Loucy (cell line): Measurements from ENCODE around the gene KCTD8.

Experiments used
- H2AFZ ChIP-seq: fragments of 200-600 bp; sonication (generic); 2 replicates; pipeline ENCODE4 v1.6.0; 2016; ENCODE audit warnings: antibody characterized with exemption, mild to moderate bottlenecking, low read length, moderate library complexity
- H3F3A ChIP-seq: fragments of 200-600 bp; 2 replicates; pipeline ENCODE4 v1.6.0; 2016; ENCODE audit warnings: antibody characterized with exemption, low read depth, mild to moderate bottlenecking
- H3K27me3 ChIP-seq: fragments of 200-600 bp; sonication (generic); 2 replicates; pipeline ENCODE4 v1.6.1; 2014; ENCODE audit warnings: low read length, mild to moderate bottlenecking; ENCODE audit not compliant: insufficient read depth, poor library complexity, severe bottlenecking
- H3K36me3 ChIP-seq: fragments of 200-600 bp; sonication (generic); 2 replicates; pipeline ENCODE4 v1.6.1; 2016; ENCODE audit warnings: low read length; ENCODE audit not compliant: insufficient read depth
- H3K4me1 ChIP-seq: fragments of 200-600 bp; sonication (generic); 2 replicates; pipeline ENCODE4 v1.5.1; 2014; ENCODE audit warnings: low read length, mild to moderate bottlenecking; ENCODE audit not compliant: insufficient read depth, poor library complexity, severe bottlenecking
- H3K4me2 ChIP-seq: fragments of 200-600 bp; sonication (generic); 2 replicates; pipeline ENCODE4 v1.6.0; 2014; ENCODE audit warnings: antibody characterized with exemption, low read length, low read depth, mild to moderate bottlenecking; ENCODE audit not compliant: poor library complexity, severe bottlenecking
- H3K4me3 ChIP-seq: fragments of 200-600 bp; sonication (generic); 2 replicates; pipeline ENCODE4 v1.5.1; 2014; ENCODE audit warnings: low read length, mild to moderate bottlenecking, mixed read lengths; ENCODE audit not compliant: poor library complexity, severe bottlenecking
- H3K79me2 ChIP-seq: fragments of 200-600 bp; sonication (generic); 2 replicates; pipeline ENCODE4 v1.6.1; 2014; ENCODE audit warnings: low read length; ENCODE audit not compliant: insufficient read depth
- H3K9ac ChIP-seq: fragments of 200-600 bp; sonication (generic); 2 replicates; pipeline ENCODE4 v1.6.0; 2014; ENCODE audit warnings: mild to moderate bottlenecking, low read depth, low read length, moderate library complexity; ENCODE audit not compliant: poor library complexity, severe bottlenecking
- H3K9me2 ChIP-seq: fragments of 200-600 bp; sonication (generic); replicated peaks from 2 replicates; pipeline ENCODE4 v1.6.1; 2016; ENCODE audit warnings: low read depth, low read length, mixed read lengths
- H3K9me3 ChIP-seq: fragments of 200-600 bp; sonication (generic); 2 replicates; pipeline ENCODE4 v1.6.1; 2014; ENCODE audit warnings: mild to moderate bottlenecking, antibody characterized with exemption, low read length, low read depth; ENCODE audit not compliant: insufficient read depth
- H4K20me1 ChIP-seq: fragments of 200-600 bp; sonication (generic); 2 replicates; pipeline ENCODE4 v1.6.0; 2014; ENCODE audit warnings: antibody characterized with exemption, low read length, mild to moderate bottlenecking; ENCODE audit not compliant: insufficient read depth, poor library complexity, severe bottlenecking
- CTCF ChIP-seq: fragments of 200-600 bp; sonication (generic); conservative IDR thresholded peaks from 2 replicates; pipeline ENCODE4 v1.5.1; 2014; ENCODE audit warnings: mild to moderate bottlenecking, antibody characterized with exemption, low read length
- EZH2phosphoT487 ChIP-seq: fragments of 200-600 bp; IDR thresholded peaks from 2 replicates; pipeline ENCODE4 v1.6.1; 2018; ENCODE audit warnings: antibody characterized with exemption, mild to moderate bottlenecking, moderate library complexity, borderline replicate concordance

KCTD8 gene

DNA sequence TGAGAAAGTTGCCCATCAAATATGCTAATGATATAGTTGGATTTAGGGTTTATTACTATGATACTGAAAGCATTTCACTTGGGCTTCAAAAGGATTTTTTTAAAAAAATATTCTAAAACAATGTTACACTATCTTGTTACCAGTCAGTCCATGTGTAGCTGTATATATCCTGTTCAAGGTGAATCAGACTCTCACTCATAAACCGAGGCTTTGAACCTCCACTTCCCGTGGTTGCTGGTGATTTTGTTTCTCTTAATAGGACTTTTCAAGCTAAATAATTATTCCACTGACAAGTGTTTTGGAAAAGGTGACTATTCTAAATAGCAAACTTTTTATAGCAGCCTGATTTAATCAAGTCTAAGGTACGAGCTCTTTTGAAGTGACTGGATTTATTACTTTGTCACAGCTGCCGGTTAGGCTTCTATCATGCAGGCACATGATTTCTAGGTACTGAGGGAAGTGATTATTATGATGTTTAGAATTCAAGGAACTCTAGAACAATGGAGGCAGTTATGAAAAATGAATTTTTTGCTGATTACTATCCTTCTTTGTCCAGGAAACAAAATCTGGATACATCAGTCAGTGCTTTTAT lies 287.7 kb downstream of the KCTD8 start:
- no peaks in the 10 kb centered on the region for H3K9me3 ChIP-seq
- no peak overlapping the region for H2AFZ ChIP-seq
- no peak overlapping the region for H3K4me3 ChIP-seq
- no peaks in the 10 kb centered on the region for H3K9me2 ChIP-seq
- no peaks in the 10 kb centered on the region for H3K79me2 ChIP-seq
- H4K20me1 ChIP-seq: no peaks in the 10 kb centered on the region
- no peak overlapping the region for H3K4me2 ChIP-seq
- no peak overlapping the region for H3K9ac ChIP-seq
- no peaks in the 10 kb centered on the region for H3K4me1 ChIP-seq
- H3F3A ChIP-seq: no peaks in the 10 kb centered on the region
- H3K36me3 ChIP-seq: no peaks in the 10 kb centered on the region
- H3K27me3 ChIP-seq: no peaks in the 10 kb centered on the region
- TF ChIP-seq EZH2phosphoT487 (no peak), CTCF (no peak)

DNA sequence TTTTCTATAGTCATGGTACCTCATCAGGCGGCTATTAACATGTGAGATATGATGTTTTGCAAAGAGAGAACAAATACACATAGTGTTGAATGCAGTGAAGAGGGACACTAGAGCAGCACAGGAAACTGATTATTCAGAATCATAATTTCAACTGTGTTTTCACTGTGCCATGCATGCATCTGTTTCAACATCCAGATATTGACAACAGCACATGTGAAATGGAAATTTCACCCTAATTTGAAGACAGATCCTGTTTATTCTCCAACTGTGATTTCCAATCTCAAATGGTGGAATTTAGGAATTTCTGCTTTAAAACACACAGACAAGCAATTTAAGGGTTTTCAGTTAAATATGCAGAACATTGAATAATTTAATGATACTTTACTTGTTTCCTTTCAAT lies 288.6 kb downstream of the KCTD8 start:
- Histone ChIP-seq H3K4me2 (no peak overlapping the region), H2AFZ (no peak overlapping the region), H3K9me3 (no peaks in the 10 kb centered on the region), H3K4me1 (no peaks in the 10 kb centered on the region), H4K20me1 (no peaks in the 10 kb centered on the region), H3F3A (no peaks in the 10 kb centered on the region), H3K4me3 (no peak overlapping the region), H3K79me2 (no peaks in the 10 kb centered on the region), H3K9ac (no peak overlapping the region), H3K27me3 (no peaks in the 10 kb centered on the region), H3K36me3 (no peaks in the 10 kb centered on the region), H3K9me2 (no peaks in the 10 kb centered on the region)
- TF ChIP-seq EZH2phosphoT487: no peak
- TF ChIP-seq CTCF: no peak

- H3K9me3 ChIP-seq: no peaks in the 10 kb centered on the region
- no peaks in the 10 kb centered on the region for H3K79me2 ChIP-seq
- H3F3A ChIP-seq: no peaks in the 10 kb centered on the region
- H3K4me3 ChIP-seq: no peak overlapping the region
- H2AFZ ChIP-seq: no peak overlapping the region
- no peaks in the 10 kb centered on the region for H3K4me1 ChIP-seq
- H3K27me3 ChIP-seq: no peaks in the 10 kb centered on the region
- no peak overlapping the region for H3K9ac ChIP-seq
- no peaks in the 10 kb centered on the region for H3K36me3 ChIP-seq
- no peaks in the 10 kb centered on the region for H4K20me1 ChIP-seq
- no peaks in the 10 kb centered on the region for H3K9me2 ChIP-seq
- no peak overlapping the region for H3K4me2 ChIP-seq
- TF ChIP-seq EZH2phosphoT487: no peak
- no peak for TF ChIP-seq CTCF
These were observed 290.9 kb downstream of the KCTD8 start for GRCh38 chr4:44157611-44158277.
